GM19468 (cell line): ENCODE data around the gene COQ4.
"Not testable (repeated sequence)": the region's sequence is repeated elsewhere in the genome, so short reads cannot be mapped to it uniquely, and the experiment has no call there.

ENCODE experiments used
- ATAC-seq: cut with Tn5 transposase; IDR thresholded peaks from one replicate; pipeline ENCODE4 v1.9.1; 2021; ENCODE audit warnings: mild to moderate bottlenecking, moderate library complexity, moderate number of reproducible peaks; ENCODE audit not compliant: unreplicated experiment; ENCODE audit errors: extremely low read depth

Gene COQ4

DNA sequence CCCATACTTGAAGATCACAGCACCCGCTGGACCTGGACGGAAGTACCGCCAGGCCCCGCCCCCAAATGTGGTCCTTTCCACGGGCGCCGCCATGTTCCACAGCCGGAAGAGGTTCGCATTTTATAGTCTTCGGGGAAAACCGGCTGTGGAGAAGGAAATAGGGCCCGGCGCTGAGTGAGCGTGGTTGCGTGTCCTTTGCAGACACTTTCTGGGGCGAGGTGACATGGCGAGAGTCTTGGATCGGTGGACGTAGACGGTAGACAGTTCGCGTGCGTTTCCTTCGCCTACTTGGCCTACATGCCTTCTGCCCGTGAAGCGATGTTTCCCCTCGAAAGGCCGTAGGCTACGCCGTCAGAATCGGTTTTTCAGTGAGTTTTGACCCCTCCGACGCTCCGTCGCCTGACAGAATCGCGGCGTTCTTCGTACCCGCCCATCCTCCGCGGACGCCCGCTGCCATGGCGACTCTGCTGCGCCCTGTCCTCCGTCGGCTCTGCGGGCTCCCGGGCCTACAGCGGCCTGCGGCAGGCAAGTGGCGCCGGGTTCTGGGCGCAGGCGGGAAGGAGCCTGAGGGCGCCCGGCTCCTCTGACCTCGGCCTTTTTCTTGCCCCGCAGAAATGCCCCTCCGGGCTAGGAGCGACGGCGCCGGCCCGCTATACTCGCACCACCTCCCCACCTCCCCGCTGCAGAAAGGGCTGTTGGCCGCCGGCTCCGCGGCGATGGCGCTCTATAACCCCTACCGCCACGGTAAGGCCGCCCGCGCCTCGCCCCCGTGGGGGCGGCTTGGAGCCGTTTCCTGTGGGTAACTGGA is at the start of gene COQ4, which contains the start of gene TRUB2:
COQ4 (plus strand) TSS at position 436 of the 808 bp plus-strand sequence; CDS start at position 456, 20 bp downstream.
TRUB2 (minus strand) TSS at position 44 of the 808 bp plus-strand sequence; CDS start at position 5, 39 bp downstream.
- ATAC-seq = peak; percentile 38

GRCh38 chr9:128274245-128274644 is 48.4 kb upstream of the COQ4 start:
- no peak for ATAC-seq

DNA sequence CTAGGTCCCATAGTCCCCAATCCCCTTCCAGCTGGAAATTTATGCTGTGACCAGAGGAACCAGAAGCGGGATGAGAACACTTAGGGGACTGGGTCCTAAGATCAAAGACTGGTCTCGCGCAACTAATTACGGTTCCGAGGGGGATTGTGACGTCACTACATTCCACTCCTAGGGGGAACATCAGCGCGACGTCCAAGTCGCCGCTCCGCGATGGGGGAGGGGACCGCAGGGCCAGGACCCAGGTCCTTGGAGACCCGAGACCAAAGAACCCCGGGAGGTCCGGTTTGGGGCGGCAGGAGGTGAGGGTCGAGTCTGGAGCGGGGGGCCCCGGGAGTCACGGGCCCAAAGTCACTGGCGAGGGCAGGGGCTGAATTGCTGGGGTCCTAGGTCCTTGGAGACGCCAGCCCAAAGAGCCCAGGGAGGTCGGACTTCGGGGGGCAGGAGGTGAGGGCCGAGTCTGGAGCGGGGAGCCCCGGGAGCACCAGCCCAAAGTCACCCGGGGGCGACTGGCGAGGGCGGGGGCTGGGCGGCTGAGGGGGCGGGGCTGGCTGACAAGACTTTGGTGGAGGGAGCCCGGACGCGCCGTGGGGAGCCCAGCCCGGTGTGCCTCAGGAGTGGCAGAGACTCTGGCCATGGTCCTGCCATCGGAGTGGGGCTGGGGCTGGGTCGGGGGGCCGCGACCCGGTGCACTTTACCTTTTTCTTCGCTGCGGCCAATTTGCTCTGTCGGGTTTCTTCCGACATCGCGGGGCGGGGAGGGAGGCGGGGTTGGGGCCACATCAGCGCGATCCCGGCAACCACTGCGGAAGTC is 47.2 kb upstream of the COQ4 start, which contains the start of gene GOLGA2:
GOLGA2 (minus strand) TSS at position 810 of the 810 bp plus-strand sequence; CDS start at position 779, 31 bp downstream.
- ATAC-seq = no peak

DNA sequence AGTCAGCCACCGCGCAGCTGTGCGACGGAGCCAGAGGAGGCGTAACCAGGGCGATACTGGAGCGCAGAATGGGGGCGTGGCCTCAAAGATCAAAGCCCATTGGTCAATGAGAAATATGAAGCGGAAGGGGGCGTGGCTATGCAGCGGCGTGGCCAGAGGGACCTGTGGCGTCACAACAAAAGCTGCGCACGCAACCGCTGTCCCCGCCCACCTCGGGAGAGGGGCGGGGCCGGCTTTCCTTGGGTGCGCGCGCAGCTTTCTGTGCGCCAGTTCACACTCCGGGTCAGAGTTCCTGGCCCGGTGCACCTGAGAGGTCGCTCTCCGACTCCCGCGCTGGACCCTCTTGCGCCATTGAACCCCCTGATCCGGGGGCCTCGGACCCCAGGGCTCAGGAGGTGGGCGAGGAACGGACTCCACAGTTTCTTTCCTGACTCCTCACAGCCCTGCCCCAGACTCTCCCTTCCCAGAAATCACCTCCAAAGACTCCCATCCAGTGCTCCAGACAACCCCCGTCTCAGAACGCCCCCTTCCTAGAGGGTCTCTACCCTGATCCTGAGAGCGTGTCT is 46.5 kb upstream of the COQ4 start, which contains the start of gene SWI5:
SWI5 (plus strand) TSS at position 269 of the 566 bp plus-strand sequence.
- peak; percentile 83 for ATAC-seq

DNA sequence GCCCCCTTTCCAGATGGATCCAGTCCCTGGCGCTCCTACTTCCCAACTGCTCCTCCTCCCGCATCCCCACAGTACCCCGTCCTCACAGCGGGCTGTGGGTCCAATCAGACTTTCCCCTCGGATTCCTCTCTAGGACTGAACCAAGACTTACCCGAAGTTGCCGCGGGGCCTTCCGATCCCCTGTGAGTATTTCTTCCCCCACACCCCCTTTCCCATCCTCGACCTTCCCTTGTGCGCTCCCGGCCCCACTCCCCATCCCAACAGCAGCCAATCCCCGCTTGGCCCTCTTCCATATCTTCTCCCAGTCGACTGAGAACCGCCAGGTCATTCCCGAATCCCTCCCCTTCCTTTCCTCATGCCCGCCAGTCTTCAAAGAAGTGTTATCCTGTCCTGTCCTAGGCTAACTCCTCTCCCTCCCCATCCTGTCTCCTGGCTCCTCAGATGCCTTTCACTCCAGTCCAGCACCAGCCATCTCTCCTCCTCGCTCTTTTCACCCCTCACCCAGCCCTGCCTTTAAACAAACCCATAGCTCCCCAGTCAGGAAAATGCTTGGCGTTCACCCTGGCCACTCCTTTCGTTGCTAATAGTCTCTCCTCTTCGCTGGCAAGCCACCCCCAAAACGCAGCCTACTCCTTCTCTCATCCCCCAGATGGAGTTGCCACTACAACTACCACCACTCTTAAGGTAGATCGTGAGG is 45.9 kb upstream of the COQ4 start:
- ATAC-seq = no peak

- ATAC-seq = not testable (repeated sequence)
Measured at GRCh38 chr9:128279088-128280073, 43.3 kb upstream of the COQ4 start.

- no peak for ATAC-seq
Measured at GRCh38 chr9:128280084-128280622, 42.5 kb upstream of the COQ4 start.

DNA sequence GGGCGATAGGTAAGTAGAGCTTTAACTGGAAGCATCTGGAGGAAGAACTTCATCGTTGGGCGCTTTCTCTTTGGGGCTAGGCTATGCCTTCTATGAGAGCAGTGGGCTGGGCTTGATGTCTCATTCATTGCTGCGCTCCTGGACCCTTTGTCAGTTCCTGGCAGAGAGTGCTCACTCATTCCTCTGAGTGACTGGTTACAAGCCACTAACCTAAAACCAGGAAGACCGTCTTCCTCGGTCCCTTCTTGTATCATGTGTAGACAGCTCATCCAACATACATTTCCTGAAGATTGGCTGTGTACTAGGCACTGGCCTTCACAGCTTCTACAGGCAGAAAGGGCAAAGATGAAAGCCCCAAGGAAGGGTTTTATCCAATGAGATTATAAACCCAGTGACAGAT is 40.1 kb upstream of the COQ4 start:
- ATAC-seq = no peak

- ATAC-seq = no peak
Measured at GRCh38 chr9:128285033-128285784, 37.4 kb upstream of the COQ4 start.

DNA sequence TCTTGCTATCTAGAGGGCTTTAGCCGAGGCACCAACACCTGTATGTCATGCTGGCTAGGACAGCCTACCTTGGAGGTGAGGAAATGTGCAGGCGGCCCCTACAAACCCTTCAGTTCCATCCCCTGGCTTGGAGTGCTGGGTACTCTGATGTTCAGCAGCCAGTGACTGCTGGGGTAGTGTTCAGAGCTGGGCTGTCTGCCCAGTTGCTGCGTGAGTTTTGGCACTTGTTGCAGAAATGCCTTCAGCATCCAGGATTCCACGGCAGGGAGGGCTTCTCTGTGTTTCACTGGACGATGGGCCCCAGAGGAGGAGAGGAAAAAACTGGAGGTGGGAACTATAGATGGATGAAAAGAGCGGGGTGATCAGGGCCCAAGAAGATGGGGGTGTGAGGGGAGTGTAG is 36.2 kb upstream of the COQ4 start:
- ATAC-seq = no peak

GRCh38 chr9:128288273-128289004 is 34.2 kb upstream of the COQ4 start:
- ATAC-seq = no peak

- ATAC-seq = no peak
Measured at GRCh38 chr9:128292009-128292408, 30.6 kb upstream of the COQ4 start.

DNA sequence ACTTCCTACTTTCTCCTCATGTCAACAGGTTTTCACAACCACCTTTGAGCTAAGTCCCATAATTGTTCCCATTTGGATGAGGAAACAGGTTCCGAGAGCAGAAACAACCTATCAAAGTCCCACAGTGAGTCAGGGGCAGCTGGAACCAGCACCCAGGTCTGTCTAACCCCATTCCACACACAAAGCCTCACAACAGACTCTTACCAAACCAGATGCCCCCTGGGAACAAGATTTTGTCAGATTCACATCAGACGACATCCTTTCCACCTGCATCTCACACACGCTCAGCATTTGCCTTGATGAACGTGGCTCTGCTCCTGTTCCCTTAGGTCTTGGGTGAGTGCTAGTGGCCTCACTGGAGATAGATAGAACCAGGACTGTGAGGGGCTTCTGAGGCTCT is 29.5 kb upstream of the COQ4 start:
- ATAC-seq = no peak

- ATAC-seq = no peak
Measured at GRCh38 chr9:128294142-128294541, 28.5 kb upstream of the COQ4 start.

DNA sequence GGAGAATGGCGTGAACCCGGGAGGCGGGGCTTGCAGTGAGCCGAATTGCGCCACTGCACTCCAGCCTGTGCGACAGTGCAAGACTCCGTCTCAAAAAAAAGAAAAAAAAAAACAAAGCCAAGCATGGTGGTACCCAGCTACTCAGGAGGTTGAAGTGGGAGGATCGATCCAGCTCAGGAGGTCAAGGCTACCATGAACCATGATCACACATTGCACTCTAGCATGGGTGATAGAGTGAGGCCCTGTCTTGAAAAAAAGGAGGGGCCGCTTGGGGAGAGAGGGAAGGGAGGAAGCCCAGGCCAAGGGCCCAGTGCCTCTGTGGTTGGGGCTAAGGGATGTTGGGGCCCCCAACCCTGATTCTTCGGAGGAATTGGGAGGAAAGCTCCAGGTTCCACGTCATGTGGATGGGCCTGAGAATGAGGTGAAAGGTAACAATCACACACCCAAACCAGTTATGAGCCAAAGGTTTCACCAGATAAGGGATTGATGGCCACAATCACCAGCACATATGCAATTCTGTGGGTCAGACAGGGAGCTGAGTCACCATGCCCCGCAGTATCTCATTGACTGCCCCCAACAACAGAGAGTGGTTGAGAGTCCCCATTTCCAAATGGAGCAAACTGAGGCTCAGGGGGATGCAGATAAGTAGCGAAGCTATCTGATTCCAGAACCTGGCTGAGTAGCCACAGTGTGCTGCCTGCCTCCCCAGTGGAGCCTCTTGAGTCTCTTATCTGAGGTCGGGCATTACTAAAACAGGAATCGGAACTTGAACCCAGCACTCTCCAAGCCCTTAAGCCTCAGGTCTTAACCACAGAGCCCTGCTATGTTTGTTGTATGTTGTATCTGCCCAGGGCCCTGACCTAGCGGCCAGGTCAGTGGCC is 26.1 kb upstream of the COQ4 start:
- ATAC-seq = no peak

- ATAC-seq = no peak
Measured at GRCh38 chr9:128297221-128297773, 25.3 kb upstream of the COQ4 start.
